ENCODE data around the gene PPP1R16B. TPM values are rescaled to one million over a fixed set of nuclear protein-coding genes. Genes with fewer than 3 reads are reported as not detected.

The PPP1R16B gene
- total and polyA plus RNA-seq, 11 donors = 1.9 to 12.2 (median 6.9) TPM

DNA sequence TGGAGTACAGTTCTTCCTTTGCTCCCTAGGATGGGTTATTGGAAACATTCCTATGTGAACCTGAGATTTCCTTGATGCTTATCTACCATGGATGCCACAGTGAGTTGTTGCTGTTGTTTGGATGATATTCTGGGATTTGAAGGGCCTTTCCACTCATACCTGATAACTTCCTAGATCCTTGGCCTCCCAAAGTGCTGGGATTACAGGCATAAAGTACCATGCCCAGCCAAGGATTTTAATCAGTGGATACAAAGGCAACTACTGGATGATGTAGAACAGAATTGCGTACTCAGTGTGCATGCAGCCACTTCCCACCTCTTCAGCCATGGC, 20.0 kb downstream of the PPP1R16B start:
- 55 to 76% (median 60%) methylated on average over 1 of the region's 1 CpG for whole genome bisulfite sequencing, 4 donors
- DNase-seq (no peak), ATAC-seq (no peak)
- Histone ChIP-seq H3K36me3 (peaks cover 0 to 8% (median 0%) of the 10 kb centered on the region in 9 donors), H3K4me1 (peaks cover 0 to 80% (median 38%) of the 10 kb centered on the region in 12 donors), H3K27me3 (peaks cover 0 to 4% (median 0%) of the 10 kb centered on the region in 9 donors), H3K4me3 (no peak overlapping the region), H3K9me3 (peaks cover 0 to 8% (median 0%) of the 10 kb centered on the region in 12 donors), H3K27ac (no peak overlapping the region)
- intact Hi-C loops (cut with DNase I) = loop anchor here in 2 of 10 donors (5.0 kb wide), 2 partner anchors 47 to 52 kb away; no protein-coding TSS in a partner anchor
- TF ChIP-seq POLR2A (IDR thresholded peaks at IDR 0.05) = no peak
- TF ChIP-seq, protein P1, sequence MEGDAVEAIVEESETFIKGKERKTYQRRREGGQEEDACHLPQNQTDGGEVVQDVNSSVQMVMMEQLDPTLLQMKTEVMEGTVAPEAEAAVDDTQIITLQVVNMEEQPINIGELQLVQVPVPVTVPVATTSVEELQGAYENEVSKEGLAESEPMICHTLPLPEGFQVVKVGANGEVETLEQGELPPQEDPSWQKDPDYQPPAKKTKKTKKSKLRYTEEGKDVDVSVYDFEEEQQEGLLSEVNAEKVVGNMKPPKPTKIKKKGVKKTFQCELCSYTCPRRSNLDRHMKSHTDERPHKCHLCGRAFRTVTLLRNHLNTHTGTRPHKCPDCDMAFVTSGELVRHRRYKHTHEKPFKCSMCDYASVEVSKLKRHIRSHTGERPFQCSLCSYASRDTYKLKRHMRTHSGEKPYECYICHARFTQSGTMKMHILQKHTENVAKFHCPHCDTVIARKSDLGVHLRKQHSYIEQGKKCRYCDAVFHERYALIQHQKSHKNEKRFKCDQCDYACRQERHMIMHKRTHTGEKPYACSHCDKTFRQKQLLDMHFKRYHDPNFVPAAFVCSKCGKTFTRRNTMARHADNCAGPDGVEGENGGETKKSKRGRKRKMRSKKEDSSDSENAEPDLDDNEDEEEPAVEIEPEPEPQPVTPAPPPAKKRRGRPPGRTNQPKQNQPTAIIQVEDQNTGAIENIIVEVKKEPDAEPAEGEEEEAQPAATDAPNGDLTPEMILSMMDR (IDR thresholded peaks at IDR 0.05) = no peak

GRCh38 chr20:38825901-38826625, 20.6 kb downstream of the PPP1R16B start:
- intact Hi-C loops (cut with DNase I) = loop anchor here in 2 of 10 donors (5.0 kb wide), 2 partner anchors 46 to 51 kb away; no protein-coding TSS in a partner anchor
- 25 to 29% (median 27%) methylated on average over 9 of the region's 9 CpGs for WGBS, 4 donors
- Histone ChIP-seq H3K27ac (peak overlapping the region in 1 of 12 donors; percentile 9), H3K9me3 (peaks cover 0 to 7% (median 0%) of the 10 kb centered on the region in 12 donors), H3K27me3 (peaks cover 0 to 4% (median 0%) of the 10 kb centered on the region in 9 donors), H3K4me3 (no peak overlapping the region), H3K36me3 (peaks cover 0 to 8% (median 0%) of the 10 kb centered on the region in 9 donors), H3K4me1 (peaks cover 0 to 81% (median 38%) of the 10 kb centered on the region in 12 donors)
- DNase-seq (no peak), ATAC-seq (no peak)
- no peak for TF ChIP-seq POLR2A (IDR thresholded peaks at IDR 0.05)
- TF ChIP-seq, protein P1 (IDR thresholded peaks at IDR 0.05) = no peak

DNA sequence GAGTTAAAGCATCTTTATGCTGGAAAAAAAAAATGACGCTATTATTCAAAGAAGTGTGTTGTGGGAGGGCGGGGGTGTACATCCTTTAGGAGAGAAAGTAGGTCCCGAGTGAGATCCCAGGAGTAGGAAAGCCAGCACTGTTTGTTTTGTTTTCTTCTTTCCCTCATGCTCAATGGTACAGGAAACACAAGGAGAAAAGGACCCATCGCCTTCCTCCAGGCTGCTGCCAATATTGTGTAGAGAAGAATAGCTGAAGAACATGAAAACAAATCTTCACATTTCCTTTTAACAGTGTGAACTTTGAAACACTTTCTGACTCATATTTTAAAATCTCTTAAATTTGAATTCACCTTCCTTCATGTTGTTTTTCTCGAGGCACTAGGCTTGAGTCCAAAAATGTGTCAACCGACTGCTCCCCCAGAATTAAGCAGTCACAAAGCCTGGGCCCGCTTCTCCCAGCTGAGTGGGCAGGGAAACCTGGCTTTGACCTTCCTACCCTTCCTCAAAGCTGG, 22.3 kb downstream of the PPP1R16B start:
- H3K4me1 ChIP-seq = peaks cover 0 to 75% (median 37%) of the 10 kb centered on the region in 12 donors
- no peak for DNase-seq
- peak in 2 of 4 donors; percentile 43 to 60 for ATAC-seq
- no peak for TF ChIP-seq POLR2A (IDR thresholded peaks at IDR 0.05)
- TF ChIP-seq, protein P1 (IDR thresholded peaks at IDR 0.05) = no peak
- WGBS, 4 donors = 41 to 57% (median 53%) methylated on average over 7 of the region's 7 CpGs
- peak overlapping the region in 8 of 12 donors; percentile 13 to 75 (median 42) for H3K27ac ChIP-seq
- intact Hi-C loops (cut with DNase I) = loop anchor here in 2 of 10 donors (5.0 kb wide), 2 partner anchors 44 to 49 kb away; no protein-coding TSS in a partner anchor
- no peaks in the 10 kb centered on the region for H3K9me3 ChIP-seq
- no peak overlapping the region for H3K4me3 ChIP-seq
- peaks cover 0 to 8% (median 0%) of the 10 kb centered on the region in 9 donors for H3K36me3 ChIP-seq
- peaks cover 0 to 4% (median 0%) of the 10 kb centered on the region in 9 donors for H3K27me3 ChIP-seq

All from heart left ventricle (tissue), 16 donors.